Daoy (cell line): ENCODE data around the gene MAPK6. TPM values are rescaled to one million over a fixed set of nuclear protein-coding genes. Genes with fewer than 3 reads are reported as not detected.
A peak's percentile ranks its signal among the peaks of the same experiment; 100 is the strongest.
"Not testable (repeated sequence)": the region's sequence is repeated elsewhere in the genome, so short reads cannot be mapped to it uniquely, and the experiment has no call there.

ENCODE experiments used
- DNase-seq: peaks from one replicate; pipeline ENCODE4 v3.0.0-alpha.2; 2015; ENCODE audit warnings: low read depth
- total RNA-seq: library from RNA; depleted of rRNA; stranded (reverse); fragments of >200 nt; shearing (Covaris generic); gene quantifications from 2 replicates; pipeline ENCODE4 v1.2.3, GENCODE V29; 2014

Gene MAPK6
- total RNA-seq, 1 experiment from 2014 or later, result 113 TPM

- DNase-seq, result peak; percentile 90
Observed at GRCh38 chr15:52080031-52080430, 61.0 kb downstream of the MAPK6 start.

GRCh38 chr15:52080706-52081392, 61.8 kb downstream of the MAPK6 start:
- DNase-seq, result no peak

GRCh38 chr15:52082197-52083036, 63.4 kb downstream of the MAPK6 start:
- DNase-seq, result no peak

- DNase-seq, result not testable (repeated sequence)
Observed at GRCh38 chr15:52083037-52083359, 64.0 kb downstream of the MAPK6 start.

- no peak for DNase-seq
Observed at GRCh38 chr15:52083603-52084002, 64.6 kb downstream of the MAPK6 start.

- no peak for DNase-seq
Observed at GRCh38 chr15:52085299-52085698, 66.3 kb downstream of the MAPK6 start.

- no peak for DNase-seq
Observed at GRCh38 chr15:52086011-52086786, 67.2 kb downstream of the MAPK6 start.

- no peak for DNase-seq
Observed at GRCh38 chr15:52090193-52090592, 71.2 kb downstream of the MAPK6 start.

- no peak for DNase-seq
Observed at GRCh38 chr15:52093167-52093538, 74.1 kb downstream of the MAPK6 start.

GRCh38 chr15:52093539-52094510, 74.8 kb downstream of the MAPK6 start:
- peak; percentile 100 for DNase-seq

GRCh38 chr15:52094811-52095584, 76.0 kb downstream of the MAPK6 start:
- no peak for DNase-seq

GRCh38 chr15:52095597-52096262, 76.7 kb downstream of the MAPK6 start:
- DNase-seq, result peak; percentile 76

GRCh38 chr15:52096536-52096935, 77.5 kb downstream of the MAPK6 start:
- DNase-seq, result not testable (repeated sequence)

- DNase-seq, result no peak
Observed at GRCh38 chr15:52097180-52097579, 78.2 kb downstream of the MAPK6 start.

- no peak for DNase-seq
Observed at GRCh38 chr15:52098323-52098722, 79.3 kb downstream of the MAPK6 start.

GRCh38 chr15:52099651-52100272, 80.7 kb downstream of the MAPK6 start:
- DNase-seq, result peak; percentile 41

GRCh38 chr15:52100807-52101442, 81.9 kb downstream of the MAPK6 start:
- DNase-seq, result peak; percentile 99

- no peak for DNase-seq
Observed at GRCh38 chr15:52101542-52102323, 82.7 kb downstream of the MAPK6 start.
